Left colon (tissue), 2 donors: ENCODE measurements around the gene NYAP2. TPM values are rescaled to one million over a fixed set of nuclear protein-coding genes. Genes with fewer than 3 reads are reported as not detected.
A peak's percentile ranks its signal among the peaks of the same experiment; 100 is the strongest.

ENCODE experiments used
- ATAC-seq: fragments of 200-7000 bp; cut with Tn5 transposase; one replicate; pipeline ENCODE4 v1.9.1; 2020; ENCODE audit warnings: mild to moderate bottlenecking, moderate library complexity
- DNase-seq, 2 donors: peaks; one replicate each; pipeline ENCODE4 v3.0.0-alpha.2; 2020
- intact Hi-C, 2 donors: fragments of 100-400 bp; cut with DNase I in 1 of 2; cut with micrococcal nuclease in 1 of 2; formaldehyde crosslinking; loops; one replicate each; pipeline versions ENCODE4 v1.11.2 to v1.14.0; 2022; cut with DNase I, micrococcal nuclease
- total RNA-seq, 2 donors: library from RNA; stranded (reverse); fragmentation: NEBNext Ultra II Directional; extraction: Animal tissue kit (Norgen Biotek cat#: 25700); gene quantifications; one replicate each; pipeline ENCODE4 v1.2.1, GENCODE V29; 2021
- donor health status: DM: no; HTN: no; CAD: no.
- donor health status: DM: yes; HTN: yes; CAD: no.

NYAP2 gene
- total RNA-seq, 2 donors from 2014 or later, result not detected

- ATAC-seq (peak; percentile 73), DNase-seq (peak; percentile 31 to 87)
- intact Hi-C loops, result loop anchor here in 1 of 2 donors (2.0 kb wide), 1 partner anchor 538 kb away; no protein-coding TSS in a partner anchor
Measured at GRCh38 chr2:225660262-225661131, 261.0 kb downstream of the NYAP2 start.

GRCh38 chr2:225662101-225662500 lies 262.6 kb downstream of the NYAP2 start:
- no peak for ATAC-seq
- intact Hi-C loops, result no loop called here
- DNase-seq, result no peak

GRCh38 chr2:225667445-225667844 lies 267.9 kb downstream of the NYAP2 start:
- no peak for ATAC-seq
- DNase-seq, result no peak
- intact Hi-C loops, result loop anchor here in 1 of 2 donors (5.0 kb wide), 1 partner anchor 1135 kb away; no protein-coding TSS in a partner anchor

- intact Hi-C loops, result loop anchor here in 1 of 2 donors (5.0 kb wide), 1 partner anchor 1134 kb away; no protein-coding TSS in a partner anchor
- no peak for DNase-seq
- ATAC-seq, result peak; percentile 67
Measured at GRCh38 chr2:225668606-225669266, 269.2 kb downstream of the NYAP2 start.

GRCh38 chr2:225670111-225670974 lies 270.8 kb downstream of the NYAP2 start:
- ATAC-seq (no peak), DNase-seq (no peak)
- intact Hi-C loops, result loop anchor here in 1 of 2 donors (5.0 kb wide), 1 partner anchor 1317 kb away; no protein-coding TSS in a partner anchor

GRCh38 chr2:225678792-225679191 lies 279.3 kb downstream of the NYAP2 start:
- DNase-seq, result no peak
- intact Hi-C loops, result no loop called here
- no peak for ATAC-seq

- intact Hi-C loops, result no loop called here
- ATAC-seq, result no peak
- no peak for DNase-seq
Measured at GRCh38 chr2:225683258-225683657, 283.7 kb downstream of the NYAP2 start.

- intact Hi-C loops, result no loop called here
- ATAC-seq (no peak), DNase-seq (no peak)
Measured at GRCh38 chr2:225690153-225690552, 290.6 kb downstream of the NYAP2 start.

GRCh38 chr2:225691711-225692110 lies 292.2 kb downstream of the NYAP2 start:
- intact Hi-C loops, result no loop called here
- no peak for DNase-seq
- ATAC-seq, result no peak

GRCh38 chr2:225693259-225693658 lies 293.7 kb downstream of the NYAP2 start:
- DNase-seq (no peak), ATAC-seq (no peak)
- intact Hi-C loops, result no loop called here

- DNase-seq (no peak), ATAC-seq (no peak)
- intact Hi-C loops, result no loop called here
Measured at GRCh38 chr2:225694664-225695063, 295.2 kb downstream of the NYAP2 start.

GRCh38 chr2:225697936-225698335 lies 298.4 kb downstream of the NYAP2 start:
- intact Hi-C loops, result no loop called here
- no peak for ATAC-seq
- no peak for DNase-seq
